ENCODE measurements around the gene SAMD4B. TPM values are rescaled to one million over a fixed set of nuclear protein-coding genes. Genes with fewer than 3 reads are reported as not detected.

Gene SAMD4B
- total and polyA plus RNA-seq, 10 of the 15 experiments (the other 5 are each of a cell fraction or from before 2014, with no cell fraction given) = 2.4 to 43.3 (median 23.9) TPM

GRCh38 chr19:39303373-39304184 lies 38.6 kb upstream of the SAMD4B start (continued):
- TF ChIP-seq E4F1 (IDR thresholded peaks at IDR 0.05; ENCODE audit: borderline replicate concordance, partially characterized antibody) (no peak), NFYA (IDR thresholded peaks at IDR 0.05; ENCODE audit: borderline replicate concordance, low read depth, low read length) (no peak), FOXK2 (IDR thresholded peaks at IDR 0.05) (no peak), NBN (IDR thresholded peaks at IDR 0.05) (no peak), CREM (IDR thresholded peaks at IDR 0.05; ENCODE audit: low read depth) (no peak), SIN3A (IDR thresholded peaks at IDR 0.05; ENCODE audit: low read depth, low read length) (no peak), ZBTB4 (CRISPR knock-in tag; IDR thresholded peaks at IDR 0.05) (no peak), SMARCA5 (IDR thresholded peaks at IDR 0.05) (no peak)
- TF ChIP-seq, protein P1, sequence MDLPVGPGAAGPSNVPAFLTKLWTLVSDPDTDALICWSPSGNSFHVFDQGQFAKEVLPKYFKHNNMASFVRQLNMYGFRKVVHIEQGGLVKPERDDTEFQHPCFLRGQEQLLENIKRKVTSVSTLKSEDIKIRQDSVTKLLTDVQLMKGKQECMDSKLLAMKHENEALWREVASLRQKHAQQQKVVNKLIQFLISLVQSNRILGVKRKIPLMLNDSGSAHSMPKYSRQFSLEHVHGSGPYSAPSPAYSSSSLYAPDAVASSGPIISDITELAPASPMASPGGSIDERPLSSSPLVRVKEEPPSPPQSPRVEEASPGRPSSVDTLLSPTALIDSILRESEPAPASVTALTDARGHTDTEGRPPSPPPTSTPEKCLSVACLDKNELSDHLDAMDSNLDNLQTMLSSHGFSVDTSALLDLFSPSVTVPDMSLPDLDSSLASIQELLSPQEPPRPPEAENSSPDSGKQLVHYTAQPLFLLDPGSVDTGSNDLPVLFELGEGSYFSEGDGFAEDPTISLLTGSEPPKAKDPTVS (IDR thresholded peaks at IDR 0.05; ENCODE audit: low read depth, low read length) = no peak
